Suppressor macrophage (primary cell): Measurements from ENCODE around the gene KL.

Experiments used
- DNase-seq, 4 experiments: peaks; one replicate each; pipeline ENCODE4 v3.0.0-alpha.2; 2020 to 2022

Gene KL

DNA sequence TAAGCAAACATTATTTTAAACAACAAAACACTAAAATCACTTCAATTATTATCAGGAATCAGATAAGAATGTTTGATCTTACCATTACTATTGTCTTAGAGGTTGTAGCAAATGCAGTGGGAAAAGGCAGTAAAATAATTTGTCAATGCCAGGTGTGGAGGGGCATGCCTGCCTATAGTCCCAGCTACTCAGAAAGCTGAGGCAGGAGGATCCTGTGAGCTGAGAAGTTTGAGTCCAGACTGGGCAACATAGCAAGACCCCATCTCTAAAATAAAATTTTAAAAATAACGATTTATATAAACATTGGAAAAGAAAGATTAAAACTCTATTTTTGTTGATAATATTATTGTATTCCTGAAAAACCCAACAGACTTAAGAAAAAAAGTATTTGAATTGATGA is 66.8 kb downstream of the KL start:
- no peak for DNase-seq

DNA sequence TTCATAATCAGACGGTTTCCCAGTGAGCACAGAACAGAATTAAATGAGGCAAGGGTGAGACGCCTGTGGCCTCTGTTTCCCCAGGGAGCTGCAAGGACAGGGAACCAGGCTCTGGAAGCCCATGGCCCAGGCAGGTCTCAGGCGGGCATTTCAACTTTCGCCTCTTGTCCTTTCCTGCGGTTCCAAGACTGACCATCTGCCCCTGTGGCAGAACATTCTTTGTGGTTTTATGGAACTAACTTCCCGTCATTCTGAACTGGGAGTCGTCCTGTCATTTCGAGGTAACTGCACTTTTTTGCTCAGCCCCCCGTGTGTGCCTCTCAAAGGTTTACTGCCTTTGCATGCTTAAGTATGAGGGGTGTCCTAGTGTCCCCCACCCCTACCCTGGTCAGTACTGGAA is 70.9 kb downstream of the KL start:
- DNase-seq, result no peak

DNA sequence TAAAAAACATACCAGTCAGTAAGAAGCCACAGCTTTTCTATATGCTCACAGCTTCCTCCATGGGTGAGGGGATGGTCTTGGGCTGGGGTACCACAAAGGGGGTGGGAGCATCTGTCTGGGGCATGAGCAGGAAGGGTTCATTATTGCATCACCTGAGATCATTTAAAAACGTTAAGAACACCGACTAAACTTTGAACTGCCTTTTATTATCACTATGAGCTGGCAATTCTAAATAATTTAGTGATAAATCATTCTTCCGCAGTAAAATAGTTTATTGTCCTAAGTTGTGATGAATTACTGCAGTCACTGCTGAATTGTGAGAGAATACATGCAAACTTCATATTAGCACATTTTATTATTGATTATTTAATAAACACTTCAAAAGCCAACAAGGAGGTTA is 71.6 kb downstream of the KL start:
- DNase-seq, result no peak

DNA sequence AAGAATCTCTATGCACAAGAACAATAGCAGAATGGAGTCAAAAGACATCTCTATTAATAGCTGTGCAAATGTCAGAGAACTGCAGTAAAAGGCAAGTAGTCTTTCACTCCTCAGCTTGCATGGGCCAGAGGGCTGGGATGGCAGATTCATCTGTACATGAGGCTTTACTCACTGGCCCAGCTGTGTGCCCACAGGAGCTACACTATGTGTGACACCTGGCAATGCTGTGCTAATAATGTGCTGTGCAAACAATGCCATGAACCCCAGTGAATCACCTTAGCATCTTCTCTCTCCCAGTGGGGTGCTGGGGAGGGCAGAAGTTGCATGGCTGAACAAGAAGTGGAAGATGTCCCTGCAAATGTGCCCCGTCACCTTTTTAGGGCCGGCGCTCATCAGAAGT is 73.1 kb downstream of the KL start:
- no peak for DNase-seq

DNA sequence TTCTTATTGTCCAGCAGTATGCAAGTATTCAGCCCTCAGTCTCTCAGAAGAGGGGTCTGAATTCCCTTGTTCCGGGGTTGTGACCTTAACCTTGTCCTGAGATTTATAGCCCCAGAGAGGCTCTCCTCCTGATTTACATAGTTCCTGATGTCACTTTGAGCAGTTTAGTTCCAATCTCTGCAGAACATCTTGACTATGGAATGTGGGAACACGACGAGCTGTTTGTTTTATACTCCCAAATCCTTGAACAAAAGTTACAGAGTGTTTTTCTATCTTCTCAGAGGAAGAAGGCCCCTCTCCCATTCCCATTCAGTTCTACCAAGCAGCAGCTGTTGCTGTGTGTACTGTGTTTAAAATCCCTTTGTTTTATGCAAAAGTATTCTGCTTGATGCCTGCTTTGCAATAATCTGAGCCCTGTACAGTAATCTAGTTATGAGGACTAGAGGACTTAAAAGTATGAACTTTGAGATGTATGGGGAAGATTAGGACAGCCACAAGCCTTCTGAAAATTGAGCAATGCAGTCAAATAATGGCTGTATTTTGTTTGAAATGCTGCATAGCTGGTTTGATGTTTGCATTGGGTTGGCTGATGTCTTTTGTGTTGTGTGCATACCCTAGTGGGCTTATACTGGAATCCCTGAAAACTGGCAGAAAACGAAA is 74.7 kb downstream of the KL start:
- DNase-seq, result no peak

DNA sequence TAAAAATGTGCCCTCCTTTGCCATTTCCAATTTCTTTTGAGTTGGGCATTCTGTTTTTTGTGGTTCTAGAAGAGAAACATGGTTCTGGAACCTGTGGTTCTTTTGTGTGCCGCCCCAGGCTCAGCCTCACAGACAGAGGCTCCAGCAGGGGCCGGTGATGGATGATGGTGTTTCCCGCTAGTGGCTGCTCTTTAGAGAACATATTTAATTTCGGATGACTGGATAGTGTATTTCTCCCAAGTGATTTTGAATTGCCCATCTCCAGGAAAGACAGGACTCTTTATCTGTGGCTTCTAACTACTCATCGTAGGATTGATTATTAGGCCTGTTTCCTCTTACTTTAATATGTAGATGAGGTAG is 75.2 kb downstream of the KL start:
- DNase-seq, result no peak

DNA sequence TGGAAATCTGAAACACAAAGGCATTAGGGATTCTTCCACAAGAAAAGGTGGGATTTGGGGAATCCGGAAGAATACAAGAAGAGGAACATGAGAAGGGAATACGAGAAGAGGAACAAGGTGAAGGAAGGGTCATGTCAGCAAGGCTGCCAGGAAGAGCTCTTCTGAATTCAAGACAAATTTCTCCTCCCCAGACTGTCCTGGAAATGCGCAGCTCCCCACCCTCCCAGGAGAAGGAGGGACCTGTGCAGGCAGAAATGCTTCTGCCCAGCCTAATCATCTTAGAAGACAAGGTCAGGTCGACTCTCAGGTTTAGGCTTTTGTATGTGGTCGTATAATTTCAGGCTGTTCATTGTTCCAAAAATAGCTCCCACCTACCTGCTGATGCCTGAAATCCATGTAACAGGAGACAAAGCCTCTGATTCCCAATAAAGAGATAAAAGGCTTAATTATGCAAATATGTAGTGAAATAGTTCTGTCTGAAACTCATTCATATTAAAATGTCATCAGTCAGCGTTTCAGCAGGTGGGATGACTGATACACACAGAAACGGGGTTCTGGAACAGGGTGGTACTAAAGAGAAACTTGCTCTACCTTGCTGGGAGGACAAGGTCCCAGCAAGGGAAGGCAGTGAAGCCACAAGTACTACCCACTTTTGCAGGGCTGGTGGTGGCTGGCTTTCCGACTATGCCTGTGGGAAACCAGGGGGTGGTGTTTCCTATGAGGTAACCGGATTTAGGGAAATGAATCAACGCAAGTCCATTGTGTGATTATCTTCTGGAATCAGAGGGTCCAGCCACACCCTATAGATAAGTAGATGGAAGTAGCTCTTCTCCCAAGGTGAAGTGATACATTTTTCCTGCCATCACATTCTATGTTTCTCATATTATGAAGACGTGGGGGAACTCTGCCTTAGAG is 76.1 kb downstream of the KL start:
- DNase-seq, result no peak

DNA sequence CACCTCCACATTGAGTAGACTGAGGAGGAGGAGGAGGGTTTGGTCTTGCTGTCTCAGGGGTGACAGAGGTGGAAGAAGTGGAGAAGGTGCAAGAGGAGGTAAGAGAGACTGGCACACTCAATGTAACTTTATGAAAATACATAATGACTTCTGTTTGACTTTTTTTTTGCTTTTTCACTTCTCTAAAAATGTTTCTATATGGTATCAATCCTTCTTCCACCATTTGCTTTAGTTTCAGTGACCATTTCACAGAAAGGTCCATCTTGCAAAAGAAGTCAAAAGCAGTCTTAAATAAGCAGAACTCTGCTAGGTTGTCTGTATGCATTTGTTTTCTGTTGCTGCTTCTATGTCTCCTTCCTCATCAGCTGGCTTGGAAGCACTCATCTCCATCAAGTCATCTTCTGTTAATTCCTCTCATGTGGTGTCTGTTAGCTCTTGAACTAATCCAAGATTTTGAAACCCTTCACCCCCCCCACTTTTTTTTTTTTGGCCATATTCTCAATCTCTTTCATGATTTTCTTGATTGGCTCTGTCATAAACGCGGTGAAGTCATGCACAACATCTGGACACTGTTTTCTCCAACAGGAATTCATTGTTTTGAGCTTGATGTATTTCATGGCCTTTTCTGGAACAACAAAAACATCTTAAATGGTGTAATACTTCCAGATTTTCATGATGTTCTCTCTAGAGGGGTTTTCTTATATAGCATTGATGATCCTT is 80.8 kb downstream of the KL start:
- no peak for DNase-seq

DNA sequence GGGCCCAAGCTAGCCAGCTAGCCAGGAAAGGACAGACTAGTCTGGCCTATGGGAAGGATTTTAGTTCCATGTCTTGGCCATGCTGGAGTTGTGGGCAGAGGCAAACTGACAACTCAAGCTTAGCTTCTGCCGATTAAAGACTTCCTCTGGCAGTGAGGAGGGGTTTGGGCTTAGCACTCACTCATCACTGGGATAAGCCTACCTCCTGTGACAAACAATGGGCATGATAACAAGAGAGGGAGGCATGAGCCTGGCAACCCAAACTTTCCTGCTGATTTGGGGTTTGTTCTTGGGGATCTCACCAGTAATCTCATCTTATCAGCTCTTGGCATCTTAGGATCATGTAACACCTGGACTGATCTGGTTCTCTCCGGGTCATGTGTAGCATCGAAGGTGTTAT is 83.6 kb downstream of the KL start:
- no peak for DNase-seq

DNA sequence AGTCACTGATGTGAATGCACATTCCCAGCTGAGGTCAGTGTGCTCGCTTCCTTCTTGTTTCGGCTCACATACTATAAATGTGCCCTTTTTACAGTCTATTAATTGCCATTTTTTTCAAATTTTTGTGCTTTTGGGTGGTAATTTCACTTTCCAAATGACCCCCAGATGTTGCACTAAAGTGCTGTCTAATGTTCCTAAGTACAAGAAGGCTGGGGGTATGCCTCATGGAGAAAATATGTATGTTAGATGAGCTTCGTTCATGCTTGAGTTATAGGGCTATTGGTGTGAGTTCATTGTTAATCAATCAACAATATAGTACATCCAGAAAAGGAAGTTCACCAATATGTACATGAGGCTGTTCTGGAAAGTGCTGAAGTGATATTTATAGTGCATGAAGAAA is 84.7 kb downstream of the KL start:
- DNase-seq, result no peak

DNA sequence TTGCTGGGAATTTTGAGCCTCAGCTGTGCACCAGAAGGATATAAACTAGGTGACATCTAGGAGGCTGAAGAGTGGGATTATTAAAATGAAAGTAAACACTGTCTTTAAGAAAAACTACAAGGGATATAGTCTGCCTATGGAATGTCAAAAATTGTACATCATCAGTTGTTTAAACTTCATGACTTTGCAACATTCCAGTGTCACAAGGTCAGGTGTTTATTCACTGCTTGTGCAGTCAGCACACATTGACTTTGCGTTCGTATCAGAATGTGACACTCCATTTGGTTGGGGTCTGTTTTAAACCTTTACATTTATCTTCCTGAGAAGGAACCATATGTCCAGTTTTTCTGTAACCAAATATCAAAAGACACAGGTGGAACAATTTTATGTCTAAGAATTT is 85.6 kb downstream of the KL start:
- DNase-seq, result no peak

DNA sequence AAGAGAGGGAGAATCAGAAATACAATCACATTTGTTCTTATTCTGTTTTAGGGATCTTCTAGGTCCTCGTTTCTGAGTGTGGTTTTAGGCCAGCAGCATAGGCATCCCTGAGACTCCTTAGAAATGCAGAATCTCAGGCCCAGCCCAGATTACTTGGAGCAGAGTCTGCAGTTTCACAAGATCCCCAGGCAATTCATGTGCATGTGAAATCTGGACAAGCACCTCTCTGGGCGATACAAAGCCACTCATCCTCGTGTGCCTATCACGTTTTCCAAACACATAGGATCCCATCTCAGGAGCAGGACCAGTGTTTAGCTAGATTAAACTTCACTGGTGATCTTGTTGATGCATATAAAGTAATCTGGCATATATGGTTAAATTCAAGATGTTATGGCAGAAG is 87.2 kb downstream of the KL start:
- DNase-seq, result no peak

DNA sequence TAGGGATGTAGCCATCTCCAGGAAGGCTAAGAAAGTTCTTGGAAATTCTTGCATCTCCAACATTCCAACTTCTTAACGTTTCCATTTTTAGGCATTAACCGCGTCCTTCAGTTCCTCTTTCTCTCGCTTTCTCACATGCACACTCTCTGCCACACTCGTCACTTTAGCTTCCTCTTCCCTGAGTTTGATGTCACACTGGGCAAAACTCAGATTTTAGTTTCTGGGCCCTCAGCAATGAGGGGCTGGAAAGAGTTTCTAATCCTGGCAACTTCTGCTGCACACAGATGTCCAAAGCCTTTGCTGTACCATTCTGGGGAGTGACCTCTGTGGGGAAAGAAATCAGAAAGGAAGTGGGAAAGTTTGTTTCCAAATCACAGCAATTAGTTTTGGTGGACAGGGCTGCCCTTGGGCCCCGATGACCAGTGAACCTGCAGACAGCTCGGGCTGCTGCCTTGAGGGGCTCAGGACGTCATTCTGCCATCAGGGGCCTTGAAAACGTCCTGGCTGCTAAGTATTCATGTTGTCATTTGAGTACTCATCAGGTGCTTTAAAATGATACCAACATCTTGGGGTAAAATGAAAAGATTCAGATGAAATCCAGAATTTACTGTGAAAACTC is 89.3 kb downstream of the KL start:
- peak; percentile 81 to 91 (median 86) for DNase-seq

DNA sequence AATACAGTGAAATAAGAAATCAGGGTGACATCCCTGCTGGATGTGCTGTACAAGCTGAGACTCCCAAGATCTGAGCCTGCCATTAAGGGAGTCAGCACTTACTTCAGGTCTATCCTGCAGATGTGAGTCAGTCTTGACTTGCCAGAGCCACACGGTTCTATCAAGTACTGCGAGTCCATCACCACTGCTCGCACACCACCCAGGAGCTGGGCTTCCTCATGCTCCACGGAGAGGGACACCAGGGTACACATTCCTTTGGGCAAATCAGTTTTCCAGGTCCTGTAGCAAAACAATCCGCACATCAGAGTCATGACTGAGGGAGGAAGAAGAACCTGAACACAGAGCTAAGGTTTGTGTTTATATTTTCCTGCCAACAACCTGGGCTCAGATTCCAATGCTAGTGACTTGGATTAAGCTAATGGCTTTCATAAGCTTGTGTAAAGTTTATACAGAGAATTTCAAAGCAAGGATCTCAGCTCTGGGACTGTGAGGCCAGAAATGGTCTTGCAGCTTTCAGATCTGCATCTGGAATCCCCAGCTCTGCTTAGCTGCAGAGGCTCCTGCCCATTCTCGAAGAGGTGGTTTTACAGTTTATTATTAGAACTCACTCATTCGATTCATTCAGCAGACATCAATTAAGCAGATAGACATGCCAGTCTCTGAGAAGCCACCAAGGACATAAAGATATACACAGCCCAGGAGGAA is 90.6 kb downstream of the KL start:
- no peak for DNase-seq

DNA sequence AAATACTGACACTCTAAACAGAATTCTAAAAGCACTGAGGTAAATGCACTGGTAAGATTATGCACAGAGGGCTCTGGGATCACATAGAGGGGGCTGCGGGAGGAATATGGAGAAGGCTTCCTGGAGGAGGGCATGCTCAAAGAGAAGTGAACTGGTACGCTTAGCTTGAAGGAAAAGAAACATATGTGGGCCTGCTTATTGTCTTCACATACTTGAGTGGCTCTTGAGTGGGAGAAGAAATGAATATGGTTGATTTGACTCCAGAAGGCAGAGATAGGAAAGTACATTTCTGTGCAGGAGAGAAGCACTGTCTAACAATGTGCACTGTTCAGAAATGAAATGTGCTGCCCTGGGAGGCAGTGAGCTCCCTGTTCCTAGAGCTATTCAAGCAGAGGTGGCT is 91.1 kb downstream of the KL start:
- DNase-seq, result no peak

DNA sequence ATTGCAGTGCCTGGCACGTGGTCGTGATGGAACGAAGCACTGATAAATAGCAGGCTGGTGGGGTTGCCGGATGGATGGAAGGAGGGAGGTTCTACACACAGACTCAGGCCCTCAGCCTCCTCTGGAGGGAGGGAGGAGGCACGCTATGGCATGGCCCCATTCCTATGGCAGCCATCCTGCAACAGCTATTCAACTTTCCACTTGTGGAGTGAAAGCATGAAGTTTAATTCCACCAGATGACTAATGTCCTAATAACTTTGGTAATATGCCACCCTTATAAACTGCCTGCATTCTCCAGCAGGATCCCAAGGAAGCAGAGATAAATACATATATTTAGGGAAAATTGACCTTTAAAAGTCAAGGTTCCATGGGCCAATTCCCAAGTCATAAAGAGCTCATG is 92.4 kb downstream of the KL start:
- DNase-seq, result no peak

DNA sequence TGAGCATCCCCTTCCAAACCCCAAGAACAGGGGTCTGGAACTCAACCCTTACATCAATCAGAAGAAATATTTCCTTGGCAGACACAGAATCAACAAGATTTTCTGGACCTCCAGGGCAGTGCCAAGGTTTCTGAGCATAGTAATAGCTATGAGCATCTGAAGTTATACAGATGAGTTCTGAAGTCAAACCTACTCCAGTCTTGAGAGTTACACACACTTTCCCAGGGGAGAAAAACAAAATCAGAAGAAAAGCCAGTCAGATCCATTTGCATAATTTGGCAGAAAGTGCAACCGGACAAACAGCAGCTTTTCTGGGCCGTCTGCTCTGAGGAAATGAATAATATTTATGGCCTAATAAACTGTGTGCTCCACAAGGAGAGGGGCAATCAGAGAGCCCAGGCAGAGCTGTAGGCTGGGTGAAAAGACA is 93.1 kb downstream of the KL start:
- no peak for DNase-seq

DNA sequence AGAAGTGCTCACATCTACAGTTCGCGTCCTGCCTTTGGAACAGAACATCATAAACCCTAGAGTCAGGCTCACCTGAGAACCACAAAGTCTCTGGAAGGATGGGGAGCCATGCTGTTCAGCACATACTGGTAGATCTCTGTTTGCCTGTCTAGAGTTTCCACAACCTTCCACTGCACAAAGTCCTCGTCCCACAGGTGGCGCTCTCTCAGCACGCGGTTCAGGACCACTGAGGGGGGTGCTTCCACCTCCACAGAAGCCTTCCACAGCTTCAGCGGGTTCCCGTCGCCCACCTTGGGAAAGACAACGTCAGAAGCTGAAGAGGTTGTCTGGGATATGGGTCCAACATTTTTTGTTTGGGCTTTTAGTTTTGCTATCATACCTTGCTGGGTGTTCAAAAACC is 93.6 kb downstream of the KL start:
- no peak for DNase-seq

DNA sequence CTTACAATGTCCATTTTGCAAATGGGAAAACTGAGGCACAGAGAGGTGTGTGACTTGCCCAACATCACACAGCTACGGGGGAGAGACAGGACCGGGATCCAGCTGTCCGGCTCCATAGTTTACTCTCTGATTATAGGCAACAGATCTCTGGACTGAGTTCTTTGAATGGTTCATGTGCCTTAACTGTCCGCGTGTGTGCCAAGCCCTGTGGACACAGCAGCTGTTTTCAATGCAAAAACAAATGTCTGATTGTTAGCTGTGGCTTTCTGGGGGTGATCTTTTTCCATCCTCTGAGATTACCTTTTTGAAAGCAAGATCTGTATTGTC is 94.1 kb downstream of the KL start:
- no peak for DNase-seq

DNA sequence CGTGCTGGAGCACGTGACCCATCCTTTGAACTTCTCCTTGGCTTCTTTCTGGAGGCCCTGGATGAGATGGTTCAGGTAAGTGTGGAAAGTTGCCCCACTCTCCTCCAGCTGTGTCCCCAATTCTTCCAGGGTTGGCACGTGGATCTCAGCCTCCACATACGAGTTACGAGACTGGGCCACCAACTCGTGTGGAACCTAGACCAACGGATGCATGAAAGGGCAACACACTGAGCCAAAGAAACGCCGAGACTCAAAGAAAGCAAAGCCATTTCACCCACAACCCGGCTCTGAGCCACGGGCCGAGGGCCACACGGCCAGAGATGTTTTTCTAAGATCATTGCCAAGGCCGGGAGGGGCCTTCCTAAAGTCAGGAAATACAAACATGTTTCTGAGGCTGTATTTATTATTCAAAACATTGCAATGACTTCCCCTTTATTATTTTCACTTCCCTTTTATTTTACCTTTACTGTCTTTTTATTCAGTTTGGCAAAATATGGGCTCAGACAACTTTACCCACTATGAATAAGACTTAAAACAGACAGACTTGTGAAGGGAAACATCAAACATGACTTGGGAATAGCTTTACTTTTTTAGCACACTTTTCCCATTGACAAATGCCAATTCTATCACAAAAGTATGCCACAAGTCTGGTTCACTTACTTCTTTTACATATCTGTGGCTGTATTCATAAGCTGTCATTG is 94.6 kb downstream of the KL start:
- DNase-seq, result peak; percentile 45 to 72 (median 68)

DNA sequence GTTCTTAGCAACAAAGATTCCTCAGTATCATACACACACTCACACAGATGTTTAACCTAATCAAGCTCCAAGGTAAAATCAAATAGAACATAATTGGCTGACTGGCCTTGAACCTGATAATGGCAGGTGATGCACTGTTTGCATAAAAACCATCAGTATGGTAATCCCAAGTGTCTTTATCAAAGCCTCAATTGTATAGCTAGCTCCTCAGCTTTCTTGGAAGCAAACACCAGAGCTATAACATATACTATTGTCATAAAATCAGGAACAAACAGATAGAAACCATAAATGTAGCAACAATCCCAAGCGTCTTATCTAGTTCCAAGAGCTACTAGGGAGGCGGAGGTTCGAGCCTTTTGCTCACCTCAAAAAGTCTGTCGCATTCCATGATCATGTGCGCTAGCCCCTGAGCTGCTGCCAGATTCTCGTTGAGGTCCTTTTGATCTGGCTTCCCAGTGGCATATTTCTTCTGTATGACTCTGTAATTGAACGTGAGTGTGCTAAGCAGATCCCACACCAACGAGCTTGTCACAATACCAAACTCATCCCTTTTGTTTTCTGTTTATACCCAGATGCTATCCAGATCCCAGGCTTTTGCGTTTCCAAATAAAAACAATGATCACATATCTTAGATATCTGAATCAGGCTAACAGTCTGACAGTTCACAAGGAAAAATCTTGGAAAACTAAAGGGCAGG is 95.3 kb downstream of the KL start:
- no peak for DNase-seq

DNA sequence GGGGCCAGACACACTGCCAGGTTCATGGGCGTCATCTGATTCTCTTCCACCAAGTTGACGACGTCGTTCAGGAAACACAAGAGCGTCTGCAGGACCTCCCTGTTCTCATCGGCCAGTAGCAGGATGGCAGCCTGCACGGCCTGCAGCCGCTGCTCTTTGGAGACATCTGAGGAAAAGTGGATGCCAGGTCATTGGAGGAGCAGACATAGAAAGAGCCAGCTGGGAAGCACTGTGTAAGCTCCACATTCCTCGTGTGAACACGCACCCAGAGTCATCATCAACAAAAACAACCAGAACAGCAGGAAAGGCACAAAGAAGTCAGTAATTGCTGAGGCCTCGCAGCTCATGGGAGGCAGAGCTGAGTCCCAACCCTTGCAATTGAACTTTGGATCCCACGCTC is 96.5 kb downstream of the KL start:
- DNase-seq, result no peak
